H4 (cell line): ENCODE measurements around the gene NCDN. TPM values are rescaled to one million over a fixed set of nuclear protein-coding genes. Genes with fewer than 3 reads are reported as not detected.

ENCODE experiments used
- DNase-seq: peaks from one replicate; pipeline ENCODE4 v3.0.0-alpha.2; 2015; ENCODE audit warnings: low spot score
- total RNA-seq: library from RNA; depleted of rRNA; stranded (reverse); fragments of >200 nt; shearing (Covaris generic); gene quantifications from 2 replicates; pipeline ENCODE4 v1.2.3, GENCODE V29; 2014; rRNA removed

The NCDN gene
- total RNA-seq, 1 experiment from 2014 or later, result 8.0 TPM

- no peak for DNase-seq
Measured at GRCh38 chr1:35589516-35590427, 32.2 kb downstream of the NCDN start.

DNA sequence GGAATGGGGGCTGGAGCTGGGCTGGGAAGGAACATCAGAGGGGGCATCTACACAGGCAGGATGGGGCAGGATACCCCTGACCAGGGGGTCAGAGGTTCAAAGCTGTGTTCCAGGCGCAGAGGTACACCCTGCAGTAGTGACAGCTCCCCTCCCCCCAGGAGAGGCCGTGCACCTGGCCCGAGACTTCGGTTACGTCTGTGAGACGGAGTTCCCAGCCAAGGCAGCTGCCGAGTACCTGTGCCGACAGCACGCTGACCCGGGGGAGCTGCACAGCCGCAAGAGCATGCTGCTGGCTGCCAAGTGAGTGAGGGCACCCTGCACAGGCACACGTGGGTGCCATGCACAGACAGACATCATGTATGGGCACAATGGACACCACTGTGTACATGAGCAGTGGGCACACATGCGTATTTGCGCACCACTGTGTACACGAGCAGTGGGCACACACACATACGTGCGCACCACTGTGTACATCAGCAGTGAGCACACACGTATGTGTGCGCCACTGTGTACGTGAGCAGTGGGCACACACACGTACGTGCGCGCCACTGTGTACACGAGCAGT, 33.0 kb downstream of the NCDN start:
- no peak for DNase-seq

- DNase-seq, result no peak
Measured at GRCh38 chr1:35591211-35591610, 33.6 kb downstream of the NCDN start.

GRCh38 chr1:35592991-35593769, 35.6 kb downstream of the NCDN start:
- no peak for DNase-seq

GRCh38 chr1:35594005-35594760, 36.6 kb downstream of the NCDN start:
- DNase-seq, result no peak

- DNase-seq, result no peak
Measured at GRCh38 chr1:35595684-35596083, 38.1 kb downstream of the NCDN start.

DNA sequence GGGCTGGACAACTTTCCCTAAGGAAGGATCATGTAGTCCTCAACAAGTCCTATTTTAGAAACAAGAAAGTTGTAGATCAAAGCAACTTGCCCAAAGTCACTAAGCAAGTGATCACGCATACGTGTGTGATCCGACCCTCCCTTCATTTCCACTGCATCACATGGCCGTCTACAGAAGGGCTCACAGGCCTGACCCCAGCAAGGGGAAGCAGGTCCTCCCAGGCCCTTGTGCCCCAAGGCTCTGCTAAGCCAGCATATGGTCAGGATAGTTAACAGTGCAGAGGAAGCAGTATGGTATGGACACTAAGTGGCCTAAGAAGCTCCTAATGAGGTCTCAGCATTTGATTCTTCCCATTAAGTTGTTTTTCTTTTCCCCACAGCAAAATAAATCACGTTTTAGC, 40.3 kb downstream of the NCDN start:
- DNase-seq, result no peak

- no peak for DNase-seq
Measured at GRCh38 chr1:35598895-35599294, 41.3 kb downstream of the NCDN start.

DNA sequence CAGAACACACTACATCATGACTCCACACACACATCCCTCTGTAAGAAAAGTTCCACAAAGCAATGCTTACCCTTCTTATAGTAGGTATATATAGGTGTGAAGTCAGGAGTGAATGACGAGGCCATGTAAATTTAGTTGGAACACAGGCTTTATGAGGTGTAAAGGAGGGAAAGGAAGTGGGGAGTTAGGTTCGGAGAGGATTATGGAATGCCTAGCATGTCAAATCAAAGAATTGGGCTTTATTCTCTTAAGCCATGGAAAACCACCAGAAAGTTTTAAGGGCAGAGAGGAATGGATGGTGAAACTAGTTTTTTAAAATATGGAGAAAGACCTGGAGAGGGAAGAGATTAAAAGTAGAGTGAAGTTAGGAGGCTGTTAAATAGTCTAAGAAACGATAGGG, 41.8 kb downstream of the NCDN start:
- DNase-seq, result no peak

- DNase-seq, result no peak
Measured at GRCh38 chr1:35600593-35600992, 43.0 kb downstream of the NCDN start.

DNA sequence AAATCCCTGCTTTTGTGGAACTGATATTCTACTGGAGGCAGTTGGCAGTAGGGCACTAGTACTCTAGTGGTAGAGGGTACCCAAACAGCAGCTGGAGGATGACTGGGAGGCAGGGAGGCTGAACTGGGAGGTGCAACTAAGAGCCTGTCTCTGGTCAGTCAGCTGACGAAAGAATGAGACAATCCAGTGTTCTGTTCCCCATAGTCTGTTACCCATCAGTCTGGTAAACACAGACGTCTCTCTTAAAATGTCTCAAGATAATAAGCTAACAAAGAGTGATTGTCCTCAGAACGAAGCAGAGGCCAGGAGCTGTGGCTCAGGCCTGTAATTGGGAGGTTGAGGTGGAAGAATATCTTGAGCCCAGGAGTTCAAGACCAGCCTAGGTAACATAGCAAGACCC, 45.9 kb downstream of the NCDN start:
- DNase-seq, result no peak

- DNase-seq, result no peak
Measured at GRCh38 chr1:35603941-35604340, 46.3 kb downstream of the NCDN start.

DNA sequence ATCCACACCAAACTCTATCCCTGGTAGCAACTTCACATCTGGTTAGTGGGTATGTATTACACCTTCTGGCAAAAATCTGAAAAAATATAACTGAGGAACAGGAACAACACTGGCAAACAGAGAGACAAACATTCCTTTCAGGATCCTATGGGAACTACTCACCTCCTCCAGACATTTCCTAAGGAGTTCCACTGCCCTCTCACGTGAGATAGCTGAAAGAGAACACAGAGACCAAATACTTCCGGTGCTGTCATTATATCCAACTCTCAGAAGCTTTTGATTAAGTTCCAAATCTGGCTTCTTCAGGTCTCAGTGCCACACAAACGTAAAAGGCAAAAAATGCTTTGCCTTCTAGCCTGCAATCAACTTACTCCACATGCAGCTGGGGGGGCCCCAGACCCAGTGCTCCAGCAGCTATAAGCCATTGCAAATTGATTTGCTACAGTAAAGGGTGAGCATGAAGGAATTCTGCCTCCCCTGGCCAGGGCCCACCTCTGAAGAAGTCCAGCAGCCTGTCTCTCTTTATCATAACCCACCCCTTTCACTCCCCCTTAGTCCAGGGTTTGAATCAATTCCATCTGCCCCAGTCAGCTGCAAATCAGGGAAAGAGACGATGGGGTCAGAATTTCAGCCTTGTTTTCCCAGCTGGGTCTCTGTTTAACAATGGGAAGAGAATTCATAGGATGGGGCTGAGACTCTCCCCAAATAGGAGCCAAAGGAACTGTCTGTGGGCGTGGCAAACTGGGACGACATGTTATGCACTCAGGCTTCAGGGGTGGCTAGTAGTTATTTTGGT, 47.7 kb downstream of the NCDN start:
- no peak for DNase-seq

DNA sequence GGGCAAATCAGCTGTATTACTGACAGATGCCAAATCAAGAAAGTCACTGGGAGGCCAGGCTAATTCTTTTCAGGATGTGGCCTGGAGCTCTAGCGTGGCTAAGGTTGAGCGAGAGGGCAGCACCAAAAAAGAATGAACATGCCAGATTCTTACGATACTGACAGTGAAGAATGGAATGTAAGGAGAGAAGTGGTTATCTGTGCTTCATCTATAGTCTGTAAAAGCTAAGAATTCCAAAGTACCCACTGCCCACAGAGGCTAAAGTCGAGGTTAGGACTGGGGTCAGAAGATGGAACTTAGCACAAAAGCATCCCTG, 48.2 kb downstream of the NCDN start:
- no peak for DNase-seq

DNA sequence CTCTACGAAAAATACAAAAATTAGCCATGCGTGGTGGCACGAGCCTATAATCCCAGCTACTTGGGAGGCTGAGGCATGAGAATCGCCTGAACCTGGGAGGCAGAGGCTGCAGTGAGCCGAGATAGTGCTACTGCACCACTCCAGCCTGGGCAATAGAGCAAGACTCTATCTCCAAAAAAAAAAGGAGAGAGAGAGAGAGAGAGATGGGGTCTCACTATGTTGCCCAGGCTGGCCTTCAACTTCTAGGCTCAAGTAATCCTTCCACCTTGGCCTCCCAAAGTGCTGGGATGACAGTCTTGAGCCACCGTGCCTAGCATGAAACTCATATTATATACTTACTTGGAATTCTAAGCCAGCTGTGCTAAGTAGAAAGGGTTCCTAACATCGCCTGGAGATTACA, 54.1 kb downstream of the NCDN start:
- DNase-seq, result no peak

DNA sequence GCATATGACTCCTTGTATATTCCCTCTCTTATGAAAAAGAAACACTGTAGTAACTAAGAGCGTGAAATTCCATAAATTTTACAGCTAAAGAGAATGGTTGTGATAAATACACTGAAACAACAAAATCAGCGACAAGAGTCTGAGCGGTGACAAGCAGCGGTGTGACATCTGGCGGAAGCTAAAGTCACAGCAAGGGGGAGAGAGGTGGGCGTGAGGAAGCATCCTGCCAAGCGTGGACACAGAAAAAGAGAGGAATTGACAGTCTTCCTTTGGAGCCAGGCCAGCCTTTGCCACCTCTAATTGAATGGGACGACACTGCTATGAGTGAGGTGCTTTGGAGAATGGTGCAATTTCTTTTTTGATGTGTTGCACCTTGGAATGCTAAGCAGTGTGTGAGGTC, 57.8 kb downstream of the NCDN start:
- DNase-seq, result no peak

Other genes with a start within 250 kb of the NCDN start
- 16.1 and 21.9 TPM in 2 replicates for gene KIAA0319L, start 396 bp upstream of the NCDN start, total RNA-seq
- gene TFAP2E, start 15.5 kb downstream of the NCDN start, total RNA-seq, result not detected in 2 replicates
- gene PSMB2, start 83.7 kb downstream of the NCDN start, total RNA-seq, result 30.2 and 39.5 TPM in 2 replicates
- 10.7 and 14.7 TPM in 2 replicates for gene C1orf216, start 161.1 kb downstream of the NCDN start, total RNA-seq
- 13.8 and 14.2 TPM in 2 replicates for gene CLSPN, start 212.2 kb downstream of the NCDN start, total RNA-seq